ENCODE measurements around the gene PRMT5.
"Not testable (repeated sequence)": the region's sequence is repeated elsewhere in the genome, so short reads cannot be mapped to it uniquely, and the experiment has no call there.

The PRMT5 gene

GRCh38 chr14:22955702-22956569 lies 26.8 kb upstream of the PRMT5 start:
- peak overlapping the region; percentile 93 for H3K9ac ChIP-seq (ENCODE audit: low read depth, low read length, poor library complexity, severe bottlenecking)
- TF ChIP-seq CTCF (conservative IDR thresholded peaks at IDR 0.05; ENCODE audit: low read length) (no peak), EZH2phosphoT487 (IDR thresholded peaks at IDR 0.05; ENCODE audit: borderline replicate concordance) (no peak)

GRCh38 chr14:22952418-22952817 lies 23.2 kb upstream of the PRMT5 start:
- H2AFZ ChIP-seq (ENCODE audit: low read length), result no peak overlapping the region

More at GRCh38 chr14:22955702-22956569, 26.8 kb upstream of the PRMT5 start:
- Histone ChIP-seq H3K9me2 (replicated peaks; ENCODE audit: low read depth, low read length) (no peaks in the 10 kb centered on the region), H3K27me3 (ENCODE audit: insufficient read depth, low read length, poor library complexity, severe bottlenecking) (no peaks in the 10 kb centered on the region), H3K4me1 (ENCODE audit: insufficient read depth, low read length, poor library complexity, severe bottlenecking) (peaks cover 13% of the 10 kb centered on the region), H3K4me2 (ENCODE audit: low read depth, low read length, poor library complexity, severe bottlenecking) (peak overlapping the region; percentile 87), H3K4me3 (ENCODE audit: low read length, poor library complexity, severe bottlenecking) (peak overlapping the region; percentile 91), H4K20me1 (ENCODE audit: insufficient read depth, low read length, poor library complexity, severe bottlenecking) (no peaks in the 10 kb centered on the region), H3K9me3 (ENCODE audit: insufficient read depth, low read depth, low read length) (no peaks in the 10 kb centered on the region), H3K79me2 (ENCODE audit: insufficient read depth, low read length) (peaks cover 21% of the 10 kb centered on the region; the same call in 1 of the 2 replicates), H3F3A (ENCODE audit: low read depth) (no peaks in the 10 kb centered on the region), H3K36me3 (ENCODE audit: insufficient read depth, low read length) (no peaks in the 10 kb centered on the region; the same call in 1 of the 2 replicates), H2AFZ (ENCODE audit: low read length) (peak overlapping the region; percentile 91)

GRCh38 chr14:22951795-22952194 lies 22.6 kb upstream of the PRMT5 start:
- H3K4me3 ChIP-seq (ENCODE audit: low read length, poor library complexity, severe bottlenecking); H3F3A ChIP-seq (ENCODE audit: low read depth); H3K27me3 ChIP-seq (ENCODE audit: insufficient read depth, low read length, poor library complexity, severe bottlenecking); H3K4me2 ChIP-seq (ENCODE audit: low read depth, low read length, poor library complexity, severe bottlenecking); H3K36me3 ChIP-seq (ENCODE audit: insufficient read depth, low read length); H3K9me3 ChIP-seq (ENCODE audit: insufficient read depth, low read depth, low read length); H4K20me1 ChIP-seq (ENCODE audit: insufficient read depth, low read length, poor library complexity, severe bottlenecking); H3K9me2 ChIP-seq (replicated peaks; ENCODE audit: low read depth, low read length); H3K9ac ChIP-seq (ENCODE audit: low read depth, low read length, poor library complexity, severe bottlenecking); H2AFZ ChIP-seq (ENCODE audit: low read length): not testable (repeated sequence)
- H3K4me1 ChIP-seq (ENCODE audit: insufficient read depth, low read length, poor library complexity, severe bottlenecking), result peaks cover 13% of the 10 kb centered on the region
- peaks cover 20% of the 10 kb centered on the region; the same call in 1 of the 2 replicates for H3K79me2 ChIP-seq (ENCODE audit: insufficient read depth, low read length)

More at GRCh38 chr14:22952418-22952817, 23.2 kb upstream of the PRMT5 start:
- Histone ChIP-seq H3K4me1 (ENCODE audit: insufficient read depth, low read length, poor library complexity, severe bottlenecking) (peaks cover 13% of the 10 kb centered on the region), H3K9ac (ENCODE audit: low read depth, low read length, poor library complexity, severe bottlenecking) (no peak overlapping the region), H3K36me3 (ENCODE audit: insufficient read depth, low read length) (peaks cover 7% of the 10 kb centered on the region; the same call in 1 of the 2 replicates), H3K4me2 (ENCODE audit: low read depth, low read length, poor library complexity, severe bottlenecking) (no peak overlapping the region), H3K9me2 (replicated peaks; ENCODE audit: low read depth, low read length) (no peaks in the 10 kb centered on the region), H3K4me3 (ENCODE audit: low read length, poor library complexity, severe bottlenecking) (no peak overlapping the region), H3F3A (ENCODE audit: low read depth) (no peaks in the 10 kb centered on the region), H4K20me1 (ENCODE audit: insufficient read depth, low read length, poor library complexity, severe bottlenecking) (no peaks in the 10 kb centered on the region), H3K79me2 (ENCODE audit: insufficient read depth, low read length) (peaks cover 21% of the 10 kb centered on the region; the same call in 1 of the 2 replicates), H3K27me3 (ENCODE audit: insufficient read depth, low read length, poor library complexity, severe bottlenecking) (no peaks in the 10 kb centered on the region), H3K9me3 (ENCODE audit: insufficient read depth, low read depth, low read length) (no peaks in the 10 kb centered on the region)
- TF ChIP-seq CTCF (conservative IDR thresholded peaks at IDR 0.05; ENCODE audit: low read length), result no peak
- TF ChIP-seq EZH2phosphoT487 (IDR thresholded peaks at IDR 0.05; ENCODE audit: borderline replicate concordance), result no peak
